Natural killer cell treated with Interleukin-12 subunit alpha and Interleukin-12 subunit beta and Interleukin-15 and Interleukin-18, amount 100 ng/mL, for 72 hours (primary cell): ENCODE measurements around the gene AK1. TPM values are rescaled to one million over a fixed set of nuclear protein-coding genes. Genes with fewer than 3 reads are reported as not detected.

Experiments used
- ATAC-seq, 2 donors: fragments of 150-1000 bp; cut with Tn5 transposase in 1 of 2; sonication (Bioruptor Pico), chemical (Tn5 transposase) in 1 of 2; 2 replicates each; pipeline ENCODE4 v1.10.0; 2021
- DNase-seq: peaks from one replicate; pipeline ENCODE4 v3.0.0; 2022; ENCODE audit warnings: low spot score
- H3K27ac Mint-ChIP-seq, 2 donors: 1 replicate in 1 of 2; 2 replicates in 1 of 2; pipeline ENCODE4 v1.8.0; 2022; ENCODE audit warnings: mixed read lengths in 2 of 2, mild to moderate bottlenecking in 1 of 2, moderate library complexity in 1 of 2
- H3K27me3 Mint-ChIP-seq, 2 donors: 1 replicate in 1 of 2; 2 replicates in 1 of 2; pipeline ENCODE4 v1.8.0; 2022; ENCODE audit warnings: mixed read lengths in 2 of 2
- H3K36me3 Mint-ChIP-seq: one replicate; pipeline ENCODE4 v1.8.0; 2022; ENCODE audit warnings: mixed read lengths
- H3K4me1 Mint-ChIP-seq, 2 donors: 1 replicate in 1 of 2; 2 replicates in 1 of 2; pipeline ENCODE4 v1.8.0; 2022; ENCODE audit warnings: low read depth in 2 of 2, mixed read lengths in 2 of 2, mild to moderate bottlenecking in 1 of 2
- H3K4me3 Mint-ChIP-seq: one replicate; pipeline ENCODE4 v1.8.0; 2022; ENCODE audit warnings: mixed read lengths
- H3K9me3 Mint-ChIP-seq: 2 replicates; pipeline ENCODE4 v1.8.0; 2022; ENCODE audit warnings: mixed read lengths
- total RNA-seq, 2 donors: library from RNA; stranded (reverse); gene quantifications; one replicate each; pipeline ENCODE4 v1.2.3, GENCODE V29; 2022

The AK1 gene
- total RNA-seq, 2 donors from 2014 or later, result 11.5 to 13.0 TPM

DNA sequence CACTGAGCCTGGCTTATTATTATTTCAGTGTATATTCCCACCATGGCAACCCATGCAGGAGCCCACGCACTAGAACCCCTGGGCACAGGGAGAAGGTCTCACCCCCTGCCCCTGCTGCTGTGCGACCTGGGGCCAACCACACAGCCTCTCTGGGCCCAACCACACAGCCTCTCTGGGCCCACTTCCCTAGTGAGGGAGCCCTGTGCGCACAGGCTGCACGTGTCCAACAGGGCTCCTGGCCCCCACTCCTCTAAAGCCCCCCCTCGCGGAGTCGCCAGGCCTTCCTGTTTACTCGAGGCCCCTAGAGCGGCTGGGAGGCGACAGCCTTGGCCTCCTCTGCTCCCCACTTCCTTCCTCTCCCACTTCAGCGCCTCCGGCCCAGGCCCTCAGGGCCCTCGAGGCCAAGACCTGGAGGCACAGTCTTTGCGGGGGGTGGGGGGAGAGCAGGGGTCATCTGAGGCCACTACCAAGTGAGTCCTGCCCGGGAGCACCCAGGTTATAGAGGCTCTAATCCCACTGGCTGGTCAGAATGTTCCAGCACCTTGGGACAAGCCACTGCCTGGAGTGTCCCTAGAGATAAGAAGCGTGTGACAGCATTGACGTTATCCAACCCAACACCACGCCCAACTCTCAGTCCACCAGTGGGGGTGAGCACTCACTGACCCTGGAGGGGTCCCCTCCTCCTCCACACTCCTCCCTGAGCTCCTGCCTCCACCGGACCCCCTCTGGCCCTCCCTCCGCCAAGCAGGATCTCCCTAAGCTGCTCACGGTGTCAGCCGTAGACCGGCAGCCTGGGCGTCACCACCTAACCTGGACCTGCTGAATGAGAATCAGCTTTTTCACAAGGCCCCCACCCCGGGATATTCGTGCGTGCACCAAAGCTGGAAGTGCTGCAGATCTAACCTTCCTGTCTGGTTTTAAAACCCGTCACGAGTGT, 15.1 kb downstream of the AK1 start:
- Mint-ChIP-seq H3K27me3 (no peaks in the 10 kb centered on the region), H3K4me1 (peaks cover 28 to 39% of the 10 kb centered on the region in 2 donors), H3K9me3 (no peaks in the 10 kb centered on the region), H3K4me3 (peak overlapping the region; percentile 54), H3K27ac (peak overlapping the region; percentile 87 to 94), H3K36me3 (no peaks in the 10 kb centered on the region)
- ATAC-seq (peak; percentile 74 to 83), DNase-seq (peak; percentile 73)

DNA sequence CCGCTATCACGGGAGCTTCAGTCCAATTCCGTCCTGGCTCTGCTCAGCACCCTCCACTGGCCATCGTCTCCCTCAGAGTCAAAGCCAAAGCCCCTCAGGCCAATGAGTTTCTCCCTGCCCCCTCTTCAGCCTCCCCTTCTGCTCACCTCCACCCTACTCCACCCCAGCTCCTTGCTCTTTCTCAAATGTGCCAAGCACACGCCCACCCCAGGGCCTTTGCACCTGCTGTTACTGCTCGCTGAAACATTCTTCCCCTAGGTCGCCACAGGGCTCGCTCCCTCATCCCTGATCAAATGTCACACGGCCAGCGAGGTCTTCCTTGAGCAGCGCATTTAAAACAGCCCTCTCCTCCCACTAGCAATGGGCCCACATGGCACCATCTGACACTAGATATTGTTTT, 16.7 kb downstream of the AK1 start:
- H3K36me3 Mint-ChIP-seq, result no peaks in the 10 kb centered on the region
- H3K4me1 Mint-ChIP-seq, result peaks cover 29 to 40% of the 10 kb centered on the region in 2 donors
- ATAC-seq (no peak), DNase-seq (no peak)
- peak overlapping the region; percentile 87 to 94 for H3K27ac Mint-ChIP-seq
- peak overlapping the region; percentile 23 for H3K4me3 Mint-ChIP-seq
- no peaks in the 10 kb centered on the region for H3K9me3 Mint-ChIP-seq
- H3K27me3 Mint-ChIP-seq, result no peaks in the 10 kb centered on the region

DNA sequence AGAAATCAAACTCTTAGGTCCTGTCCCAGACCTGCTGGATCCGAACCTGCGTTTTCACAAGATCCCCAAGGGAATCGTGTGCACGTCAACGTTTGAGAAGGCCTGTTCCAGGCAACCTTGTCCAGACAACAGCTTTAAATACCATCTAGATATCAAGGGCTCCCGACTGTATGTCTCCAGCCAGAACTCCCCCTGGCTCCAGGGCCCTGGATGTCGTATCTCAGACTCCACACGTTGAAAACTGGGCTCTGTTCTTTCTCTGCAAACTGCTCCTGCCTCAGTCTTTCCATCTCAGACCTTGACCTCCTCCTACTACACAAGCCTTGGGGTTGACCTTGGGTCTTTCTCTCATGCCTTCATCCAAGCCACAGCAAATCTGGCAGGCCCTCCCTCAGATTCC, 17.2 kb downstream of the AK1 start:
- Mint-ChIP-seq H3K4me1 (peaks cover 29 to 39% of the 10 kb centered on the region in 2 donors), H3K36me3 (no peaks in the 10 kb centered on the region), H3K27me3 (no peaks in the 10 kb centered on the region), H3K9me3 (no peaks in the 10 kb centered on the region), H3K4me3 (peak overlapping the region; percentile 23), H3K27ac (peak overlapping the region in 1 of 2 donors; percentile 5)
- ATAC-seq, result no peak
- DNase-seq, result no peak

DNA sequence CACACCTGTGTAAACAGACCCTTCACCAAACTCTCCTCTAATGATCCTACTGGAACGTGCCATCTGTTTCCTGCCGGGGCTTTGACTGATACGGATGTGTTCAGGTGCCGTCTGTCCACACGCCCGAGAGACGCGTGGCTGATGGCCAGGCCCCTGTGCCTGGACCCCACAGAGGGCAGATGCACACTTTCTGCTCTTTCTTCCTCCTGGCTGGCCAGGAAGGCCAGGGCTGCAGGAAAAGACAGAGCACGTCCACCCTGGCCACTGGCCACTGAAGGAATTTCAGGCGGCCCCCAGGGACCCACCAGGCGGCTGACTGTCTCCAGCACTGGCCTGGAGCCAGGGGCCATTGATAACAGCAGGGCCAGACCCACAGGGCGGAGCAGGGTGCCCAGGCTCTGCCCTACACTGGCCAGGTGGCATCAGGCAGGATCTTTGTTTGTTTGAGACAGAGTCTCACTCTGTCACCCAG, 19.4 kb downstream of the AK1 start:
- Mint-ChIP-seq H3K27ac (peak overlapping the region in 1 of 2 donors; percentile 35), H3K4me1 (peaks cover 27 to 37% of the 10 kb centered on the region in 2 donors), H3K9me3 (no peaks in the 10 kb centered on the region), H3K36me3 (no peaks in the 10 kb centered on the region), H3K4me3 (no peak overlapping the region), H3K27me3 (no peaks in the 10 kb centered on the region)
- ATAC-seq (no peak), DNase-seq (no peak)

DNA sequence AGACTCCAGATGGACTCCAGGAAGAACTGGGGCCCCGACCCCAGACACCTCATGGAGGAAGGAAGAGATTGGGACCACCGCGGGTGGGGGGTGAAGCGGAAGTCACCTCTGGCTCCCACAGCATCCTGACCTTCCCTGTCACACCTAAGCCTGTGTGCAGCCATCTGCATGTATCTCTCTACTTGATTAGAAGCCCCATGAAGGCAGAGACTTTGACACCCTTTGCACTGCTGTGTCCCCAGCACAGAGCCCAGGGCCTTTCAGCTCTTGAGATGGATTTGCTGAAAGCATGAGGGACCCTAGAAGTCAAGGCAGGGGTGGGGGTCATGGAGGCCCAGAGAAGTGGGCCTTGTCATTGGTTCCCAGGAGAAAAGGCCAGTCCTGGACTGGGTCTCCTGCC, 20.2 kb downstream of the AK1 start:
- DNase-seq (no peak), ATAC-seq (no peak)
- no peaks in the 10 kb centered on the region for H3K27me3 Mint-ChIP-seq
- H3K4me3 Mint-ChIP-seq, result no peak overlapping the region
- peaks cover 22 to 36% of the 10 kb centered on the region in 2 donors for H3K4me1 Mint-ChIP-seq
- H3K36me3 Mint-ChIP-seq, result no peaks in the 10 kb centered on the region
- no peaks in the 10 kb centered on the region for H3K9me3 Mint-ChIP-seq
- no peak overlapping the region for H3K27ac Mint-ChIP-seq

DNA sequence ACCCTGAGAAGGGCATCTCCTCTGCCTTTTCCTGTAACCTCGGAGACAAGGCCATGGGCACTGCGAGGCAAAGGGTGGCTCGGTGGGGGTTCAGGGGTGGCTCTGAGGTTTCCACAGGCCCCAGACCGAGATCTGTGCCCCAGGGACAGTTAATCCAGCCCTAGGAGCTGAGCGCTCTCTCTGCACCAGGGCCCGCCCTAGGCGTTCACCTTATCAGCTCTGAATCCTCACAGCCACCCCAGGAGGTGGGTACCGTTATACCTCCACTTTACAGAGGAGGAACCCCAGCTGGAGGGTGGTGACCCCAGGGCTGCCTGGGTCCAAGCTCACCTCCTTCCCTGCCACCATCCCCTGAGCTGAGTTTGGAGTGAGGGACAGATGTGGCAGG, 20.8 kb downstream of the AK1 start:
- Mint-ChIP-seq H3K27ac (no peak overlapping the region), H3K36me3 (no peaks in the 10 kb centered on the region), H3K4me3 (no peak overlapping the region), H3K9me3 (no peaks in the 10 kb centered on the region), H3K27me3 (no peaks in the 10 kb centered on the region), H3K4me1 (peaks cover 27 to 37% of the 10 kb centered on the region in 2 donors)
- DNase-seq (no peak), ATAC-seq (no peak)

DNA sequence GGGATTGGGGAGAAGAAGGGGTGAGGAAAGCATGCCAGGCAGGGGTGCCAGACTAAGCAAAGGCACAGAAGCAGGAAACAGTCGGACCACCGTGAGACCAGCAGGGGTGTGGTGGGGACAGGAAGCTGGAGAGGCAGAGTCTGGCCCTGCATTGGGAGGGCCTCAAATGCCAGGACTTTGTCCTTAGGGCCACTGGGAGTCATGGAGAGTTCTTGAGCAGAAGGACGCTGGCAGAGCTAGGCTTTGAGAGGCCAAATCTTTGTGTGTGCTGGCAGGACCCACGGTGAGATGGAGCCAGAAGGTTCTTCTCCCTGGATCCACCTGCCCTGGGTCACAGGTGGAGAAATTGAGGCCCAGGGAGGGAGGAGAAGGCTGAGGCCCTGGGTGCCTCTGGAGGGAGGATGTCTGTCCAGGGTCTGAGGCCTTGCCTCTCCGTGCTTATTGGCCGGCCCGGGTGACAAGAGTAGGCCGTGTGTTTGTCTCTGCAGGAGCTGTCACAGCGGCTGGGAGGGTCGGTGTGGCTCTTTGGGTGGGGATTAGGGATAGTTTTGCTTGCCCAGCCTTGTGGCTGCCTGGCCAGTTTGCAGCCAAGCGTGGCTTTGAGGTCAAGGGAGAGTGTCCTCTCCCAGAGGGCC, 21.3 kb downstream of the AK1 start:
- DNase-seq (no peak), ATAC-seq (no peak)
- Mint-ChIP-seq H3K4me3 (peak overlapping the region; percentile 36), H3K9me3 (no peaks in the 10 kb centered on the region), H3K4me1 (peaks cover 29 to 35% of the 10 kb centered on the region in 2 donors), H3K27ac (peak overlapping the region; percentile 48 to 80), H3K27me3 (no peaks in the 10 kb centered on the region), H3K36me3 (no peaks in the 10 kb centered on the region)

DNA sequence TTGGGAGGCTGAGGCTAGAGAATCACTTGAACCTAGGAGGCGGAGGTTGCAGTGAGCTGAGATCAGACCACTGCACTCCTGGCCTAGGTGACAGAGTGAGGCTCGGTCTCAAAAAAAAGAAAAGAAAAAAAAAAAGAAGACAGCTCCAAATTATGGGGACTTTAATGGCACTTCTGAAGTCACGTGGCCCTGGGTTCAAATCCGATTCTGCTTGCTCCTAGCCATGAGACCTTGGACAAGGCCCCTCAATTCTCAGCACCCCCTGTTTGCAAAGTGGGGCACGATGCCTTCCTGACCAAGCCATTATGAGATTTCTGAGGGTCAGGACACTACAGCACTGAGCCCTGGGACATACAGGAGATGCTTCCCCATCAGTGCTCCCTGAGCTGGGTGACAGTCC, 22.0 kb downstream of the AK1 start:
- no peaks in the 10 kb centered on the region for H3K27me3 Mint-ChIP-seq
- H3K4me3 Mint-ChIP-seq, result peak overlapping the region; percentile 36
- H3K4me1 Mint-ChIP-seq, result peaks cover 23 to 28% of the 10 kb centered on the region in 2 donors
- ATAC-seq (no peak), DNase-seq (no peak)
- no peaks in the 10 kb centered on the region for H3K9me3 Mint-ChIP-seq
- H3K36me3 Mint-ChIP-seq, result no peaks in the 10 kb centered on the region
- H3K27ac Mint-ChIP-seq, result peak overlapping the region; percentile 48 to 80

DNA sequence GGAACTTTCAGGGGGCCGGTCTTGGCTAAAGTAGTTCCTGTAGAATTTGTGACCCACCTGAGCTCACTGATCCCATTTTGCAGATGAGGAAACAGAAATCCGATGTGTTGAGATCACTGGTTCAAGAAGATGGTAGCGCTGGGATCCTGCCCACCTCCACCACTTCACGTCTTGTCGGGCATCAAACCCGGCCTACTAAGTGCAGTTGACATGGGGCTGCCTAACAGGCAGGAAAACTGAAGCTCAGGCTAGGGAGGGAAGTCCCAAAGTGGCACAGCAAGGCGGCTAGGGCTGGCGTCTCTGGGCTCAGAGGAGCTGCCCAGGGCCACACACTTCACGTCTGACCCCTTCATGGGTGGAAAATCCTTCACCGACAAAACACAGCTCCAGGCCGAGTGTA, 22.5 kb downstream of the AK1 start:
- H3K27me3 Mint-ChIP-seq, result no peaks in the 10 kb centered on the region
- ATAC-seq, result no peak
- peaks cover 23 to 26% of the 10 kb centered on the region in 2 donors for H3K4me1 Mint-ChIP-seq
- H3K9me3 Mint-ChIP-seq, result no peaks in the 10 kb centered on the region
- no peak overlapping the region for H3K4me3 Mint-ChIP-seq
- peak overlapping the region in 1 of 2 donors; percentile 80 for H3K27ac Mint-ChIP-seq
- no peaks in the 10 kb centered on the region for H3K36me3 Mint-ChIP-seq
- no peak for DNase-seq

DNA sequence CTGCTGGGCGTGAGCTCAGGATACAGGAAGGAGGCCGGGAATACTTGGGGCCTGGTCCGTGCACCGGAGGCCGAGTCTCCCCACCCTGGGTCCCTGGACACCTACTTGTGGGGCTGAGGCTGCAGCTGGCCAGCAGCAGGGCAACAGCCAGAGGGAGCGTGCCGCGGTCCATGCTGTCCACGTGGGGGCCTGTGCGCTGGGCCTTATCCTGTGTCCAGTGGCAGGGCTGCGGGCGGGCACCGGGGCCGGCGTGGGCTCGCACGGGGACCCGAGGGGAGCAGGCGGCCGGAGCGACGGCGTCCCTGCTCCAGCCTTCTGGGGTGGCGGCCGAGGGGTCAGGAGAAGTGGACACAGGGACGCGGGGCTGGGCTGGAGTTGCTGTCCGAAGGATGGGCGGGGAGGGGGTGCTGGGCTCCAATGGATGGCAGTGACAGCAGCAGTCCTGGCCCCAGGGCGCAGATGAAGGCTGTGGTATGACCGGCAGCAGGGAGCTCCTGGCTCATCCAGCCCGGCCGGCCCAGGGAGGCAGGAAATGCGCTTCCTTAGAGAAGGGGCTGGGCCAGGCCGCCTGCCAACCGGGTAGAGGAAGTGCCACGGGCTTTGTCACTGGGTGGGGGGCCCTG, 23.2 kb downstream of the AK1 start, which contains the start of gene ENG:
ENG (minus strand) TSS at position 475 of the 623 bp plus-strand sequence; CDS start at position 172, 303 bp downstream.
- Mint-ChIP-seq H3K9me3 (peaks cover 3% of the 10 kb centered on the region), H3K27ac (peak within 1 kb of the TSS; percentile 80), H3K27me3 (no peaks in the 10 kb centered on the region), H3K4me1 (peaks cover 23 to 28% of the 10 kb centered on the region in 2 donors), H3K4me3 (peak within 1 kb of the TSS; percentile 91), H3K36me3 (peaks cover 4% of the 10 kb centered on the region)
- ATAC-seq, result peak; percentile 58 to 67
- no peak for DNase-seq

DNA sequence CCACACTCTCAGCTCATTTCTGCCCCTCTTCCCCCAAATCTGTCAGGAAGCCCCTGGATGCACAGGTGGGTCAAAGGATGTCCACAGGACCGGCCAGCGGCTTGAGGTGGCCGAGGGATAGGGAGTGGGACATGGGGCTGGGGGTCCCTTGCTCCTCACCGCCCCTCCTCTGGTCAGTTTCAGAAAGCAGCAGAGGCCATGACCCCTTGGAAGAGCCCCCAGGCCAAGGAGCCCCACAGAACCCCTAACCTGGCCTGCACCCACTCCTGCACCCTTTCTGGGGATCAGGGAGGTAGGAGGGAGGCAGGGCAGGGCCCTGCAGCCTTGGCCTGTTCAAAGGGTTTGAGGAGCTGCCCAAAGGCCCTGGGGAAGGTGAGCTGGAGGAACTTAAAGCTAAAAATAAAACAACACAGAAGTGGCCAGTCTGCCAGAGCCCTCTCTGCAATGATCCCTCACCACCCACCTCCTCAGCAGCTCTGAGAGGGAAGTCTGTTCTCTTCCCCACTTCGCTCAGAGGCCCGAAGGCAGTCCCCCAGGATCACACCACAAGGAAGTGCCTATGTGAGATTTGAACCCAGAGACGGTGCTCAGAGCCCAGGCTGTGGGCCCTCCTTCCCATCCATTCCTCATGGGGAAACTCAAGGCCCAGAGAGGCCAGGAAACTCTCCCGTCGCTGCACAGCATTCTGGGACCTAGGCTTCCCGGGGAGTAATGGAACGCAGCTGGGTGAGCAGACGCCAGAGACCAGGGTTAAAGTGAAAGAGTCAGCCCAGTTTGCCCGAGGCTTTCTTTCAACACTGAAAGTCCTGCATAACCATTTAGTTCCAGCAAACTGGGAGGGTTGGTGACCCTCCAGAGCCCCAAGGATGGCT, 23.9 kb downstream of the AK1 start:
- H3K27ac Mint-ChIP-seq, result peak overlapping the region; percentile 80
- H3K36me3 Mint-ChIP-seq, result peaks cover 11% of the 10 kb centered on the region
- H3K9me3 Mint-ChIP-seq, result peaks cover 10% of the 10 kb centered on the region
- peak overlapping the region; percentile 91 for H3K4me3 Mint-ChIP-seq
- H3K4me1 Mint-ChIP-seq, result peaks cover 22 to 33% of the 10 kb centered on the region in 2 donors
- ATAC-seq (peak; percentile 7 to 18), DNase-seq (no peak)
- H3K27me3 Mint-ChIP-seq, result no peaks in the 10 kb centered on the region

DNA sequence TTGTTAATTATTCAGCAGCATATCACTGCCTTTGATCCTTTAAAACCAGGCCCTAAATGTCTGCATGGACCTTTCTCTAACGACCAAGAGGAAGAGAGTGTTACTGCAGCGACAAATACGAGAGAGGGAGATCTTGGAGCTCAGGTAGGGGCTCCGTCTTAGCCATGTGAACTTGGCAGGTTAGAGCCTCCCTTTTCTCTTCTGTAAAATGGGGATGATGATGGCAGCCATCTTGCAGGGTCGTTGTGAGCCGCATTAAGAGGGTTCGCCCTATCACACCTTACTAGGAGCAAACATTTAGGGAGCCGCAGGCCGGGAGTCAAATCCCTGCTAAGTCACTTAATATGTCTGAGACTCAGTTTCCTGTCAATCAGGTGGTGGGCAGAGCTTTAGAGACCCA, 24.6 kb downstream of the AK1 start:
- Mint-ChIP-seq H3K4me3 (peak overlapping the region; percentile 6), H3K27me3 (no peaks in the 10 kb centered on the region), H3K36me3 (peaks cover 11% of the 10 kb centered on the region), H3K9me3 (peaks cover 12% of the 10 kb centered on the region), H3K4me1 (peaks cover 22 to 33% of the 10 kb centered on the region in 2 donors), H3K27ac (peak overlapping the region in 1 of 2 donors; percentile 80)
- ATAC-seq (no peak), DNase-seq (no peak)

DNA sequence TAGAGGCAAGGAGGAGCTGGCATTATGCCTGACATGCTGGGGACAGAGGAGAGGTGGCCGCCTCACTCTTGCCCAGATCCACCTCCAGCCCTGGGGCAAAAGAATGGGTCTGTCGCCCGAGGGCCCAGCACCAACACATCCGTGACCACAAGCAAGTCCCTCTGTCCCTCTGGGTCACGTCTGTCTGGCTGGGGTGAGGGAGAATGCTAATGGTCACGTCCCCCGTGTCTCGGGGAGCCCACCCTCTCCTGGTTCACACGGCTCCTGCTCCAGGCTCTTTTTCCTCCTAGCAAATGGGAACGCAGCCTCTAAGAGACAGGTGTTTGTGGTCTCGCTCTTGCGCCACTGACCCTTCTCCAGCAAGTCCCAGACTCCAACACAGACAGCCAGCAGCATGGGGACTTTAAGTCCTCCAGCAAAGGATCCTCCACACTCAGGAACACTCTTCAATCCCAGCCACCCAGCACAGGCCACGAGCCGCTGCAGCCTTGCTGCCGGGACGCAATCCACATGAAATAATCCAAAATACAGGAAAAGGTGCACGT, 27.1 kb downstream of the AK1 start:
- H3K4me1 Mint-ChIP-seq, result peaks cover 20 to 25% of the 10 kb centered on the region in 2 donors
- peaks cover 12% of the 10 kb centered on the region for H3K9me3 Mint-ChIP-seq
- ATAC-seq (no peak), DNase-seq (no peak)
- H3K36me3 Mint-ChIP-seq, result peaks cover 11% of the 10 kb centered on the region
- H3K27me3 Mint-ChIP-seq, result no peaks in the 10 kb centered on the region
- no peak overlapping the region for H3K27ac Mint-ChIP-seq
- H3K4me3 Mint-ChIP-seq, result no peak overlapping the region
